ENCODE measurements around the gene MTIF3. TPM values are rescaled to one million over a fixed set of nuclear protein-coding genes. Genes with fewer than 3 reads are reported as not detected.

The MTIF3 gene
- total and polyA plus RNA-seq, 2 donors (not counting 1 experiment from before 2014, with no cell fraction given), result 86.8 to 171 TPM

DNA sequence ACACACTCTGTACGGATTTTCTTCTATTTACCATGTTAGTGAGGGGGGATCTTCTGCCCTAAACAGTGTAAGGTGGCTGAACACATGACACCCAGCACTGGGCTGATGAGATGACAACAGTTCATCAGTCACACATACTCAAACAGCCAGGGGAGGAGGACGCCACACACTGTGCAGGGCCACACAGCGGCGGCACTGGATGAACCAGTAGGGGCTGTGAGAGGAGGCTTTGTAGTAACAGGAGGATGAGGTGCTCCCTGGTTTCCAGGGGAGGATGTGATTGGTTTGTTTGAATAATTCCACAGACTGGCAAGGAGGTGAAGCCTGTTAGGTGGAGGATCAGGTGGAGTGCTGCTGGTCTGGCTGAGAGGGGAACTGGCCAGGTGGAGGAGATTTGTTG lies 42.3 kb downstream of the MTIF3 start:
- CTCF ChIA-PET, result no interaction called here
- intact Hi-C loops (cut with micrococcal nuclease), result no loop called here
- WGBS (ENCODE audit: insufficient coverage), result no CpG with 5 or more reads among the region's 4 CpGs
- Mint-ChIP-seq H3K9me3 (ENCODE audit: insufficient read depth) (peaks cover 3% of the 10 kb centered on the region), H3K4me1 (peaks cover 4% of the 10 kb centered on the region), H3K27ac (no peak overlapping the region), H3K27me3 (peaks cover 39% of the 10 kb centered on the region), H3K4me3 (no peak overlapping the region)
- H2AFZ ChIP-seq (ENCODE audit: insufficient read depth, low read depth, low read length, poor library complexity, severe bottlenecking), result no peak overlapping the region
- POLR2A ChIA-PET, result no interaction called here
- H3K27ac ChIP-seq (ENCODE audit: low read length in 2 of 2), result no peak overlapping the region
- H3K4me3 ChIP-seq (ENCODE audit: control extremely low read depth in 1 of 5, extremely low read depth in 1 of 5, insufficient read depth in 1 of 5, low read depth in 2 of 5, low read length in 4 of 5), result no peak overlapping the region
- DNase-seq (no peak), ATAC-seq (ENCODE audit: low read depth) (no peak)
- peaks cover 0 to 3% (median 1%) of the 10 kb centered on the region in 4 experiments for H3K27me3 ChIP-seq (replicated peaks in 1 of 4; ENCODE audit: control extremely low read depth in 1 of 4, control insufficient read depth in 3 of 4, insufficient read depth in 4 of 4, low read length in 3 of 4)
- TF ChIP-seq, protein P1, sequence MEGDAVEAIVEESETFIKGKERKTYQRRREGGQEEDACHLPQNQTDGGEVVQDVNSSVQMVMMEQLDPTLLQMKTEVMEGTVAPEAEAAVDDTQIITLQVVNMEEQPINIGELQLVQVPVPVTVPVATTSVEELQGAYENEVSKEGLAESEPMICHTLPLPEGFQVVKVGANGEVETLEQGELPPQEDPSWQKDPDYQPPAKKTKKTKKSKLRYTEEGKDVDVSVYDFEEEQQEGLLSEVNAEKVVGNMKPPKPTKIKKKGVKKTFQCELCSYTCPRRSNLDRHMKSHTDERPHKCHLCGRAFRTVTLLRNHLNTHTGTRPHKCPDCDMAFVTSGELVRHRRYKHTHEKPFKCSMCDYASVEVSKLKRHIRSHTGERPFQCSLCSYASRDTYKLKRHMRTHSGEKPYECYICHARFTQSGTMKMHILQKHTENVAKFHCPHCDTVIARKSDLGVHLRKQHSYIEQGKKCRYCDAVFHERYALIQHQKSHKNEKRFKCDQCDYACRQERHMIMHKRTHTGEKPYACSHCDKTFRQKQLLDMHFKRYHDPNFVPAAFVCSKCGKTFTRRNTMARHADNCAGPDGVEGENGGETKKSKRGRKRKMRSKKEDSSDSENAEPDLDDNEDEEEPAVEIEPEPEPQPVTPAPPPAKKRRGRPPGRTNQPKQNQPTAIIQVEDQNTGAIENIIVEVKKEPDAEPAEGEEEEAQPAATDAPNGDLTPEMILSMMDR (IDR thresholded peaks at IDR 0.05), result no peak
- TF ChIP-seq EZH2 (IDR thresholded peaks at IDR 0.05; ENCODE audit: borderline replicate concordance, insufficient read depth, low read depth, low read length, poor library complexity, severe bottlenecking), result no peak
- H3K79me2 ChIP-seq (ENCODE audit: control insufficient read depth, insufficient read depth, low read length), result no peaks in the 10 kb centered on the region
- no peaks in the 10 kb centered on the region for H4K20me1 ChIP-seq (ENCODE audit: control insufficient read depth, insufficient read depth, low read length, poor library complexity, severe bottlenecking)
- H3K9me3 ChIP-seq (ENCODE audit: control extremely low read depth in 1 of 3, control insufficient read depth in 2 of 3, insufficient read depth in 1 of 3, low read length in 2 of 3), result peaks cover 0 to 3% (median 0%) of the 10 kb centered on the region in 3 donors
- H3K4me2 ChIP-seq (replicated peaks; ENCODE audit: low read depth, low read length, poor library complexity, severe bottlenecking), result no peak overlapping the region
- peaks cover 4 to 6% of the 10 kb centered on the region in 2 donors for H3K4me1 ChIP-seq (ENCODE audit: control insufficient read depth in 2 of 2, insufficient read depth in 2 of 2, low read length in 2 of 2)
- no peak overlapping the region for H3K9ac ChIP-seq (ENCODE audit: low read length)
- H3K36me3 ChIP-seq (replicated peaks in 1 of 2; ENCODE audit: control extremely low read depth in 1 of 2, control insufficient read depth in 1 of 2, extremely low read depth in 1 of 2, insufficient read depth in 2 of 2, low read length in 1 of 2), result no peaks in the 10 kb centered on the region

DNA sequence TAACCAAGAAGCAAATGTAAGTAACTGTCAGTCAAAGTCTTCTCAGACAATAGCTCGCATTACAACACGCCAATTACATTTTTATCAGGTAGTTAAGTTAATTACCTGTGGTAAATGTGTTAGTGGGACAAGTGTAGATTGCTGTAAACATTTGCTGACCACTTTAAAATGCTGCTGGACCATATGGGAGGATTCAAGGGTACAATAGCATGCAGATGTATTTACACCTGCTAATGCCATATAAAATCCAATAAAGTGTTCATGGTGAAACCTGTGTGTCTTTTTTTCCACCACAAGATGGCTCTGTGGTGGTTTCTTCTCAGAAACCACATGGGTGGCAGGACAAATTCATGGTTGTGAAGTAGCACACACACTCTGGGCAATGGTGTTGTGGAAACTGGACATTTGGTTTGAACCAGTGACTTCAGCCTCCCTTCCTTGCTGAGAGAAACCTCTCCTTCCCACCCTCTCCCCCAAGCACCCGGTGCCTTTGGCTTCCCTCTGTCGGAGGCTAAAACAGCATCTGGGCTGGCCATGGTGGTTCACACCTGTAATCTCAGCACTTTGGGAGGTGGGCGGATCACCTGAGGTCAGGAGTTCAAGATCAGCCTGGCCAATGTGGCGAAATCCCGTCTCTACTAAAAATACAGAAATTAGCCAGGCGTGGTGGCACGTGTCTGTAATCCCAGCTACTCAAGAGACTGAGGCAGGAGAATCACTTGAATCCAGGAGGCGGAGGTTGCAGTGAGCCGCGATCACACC lies 44.0 kb downstream of the MTIF3 start:
- H3K27me3 Mint-ChIP-seq, result peaks cover 33% of the 10 kb centered on the region
- no peaks in the 10 kb centered on the region for H3K79me2 ChIP-seq (ENCODE audit: control insufficient read depth, insufficient read depth, low read length)
- H3K27ac Mint-ChIP-seq, result no peak overlapping the region
- H3K4me3 Mint-ChIP-seq, result no peak overlapping the region
- H3K27me3 ChIP-seq (replicated peaks in 1 of 4; ENCODE audit: control extremely low read depth in 1 of 4, control insufficient read depth in 3 of 4, insufficient read depth in 4 of 4, low read length in 3 of 4), result peaks cover 0 to 3% (median 0%) of the 10 kb centered on the region in 4 experiments
- H2AFZ ChIP-seq (ENCODE audit: insufficient read depth, low read depth, low read length, poor library complexity, severe bottlenecking), result no peak overlapping the region
- no peaks in the 10 kb centered on the region for H3K9me3 ChIP-seq (ENCODE audit: control extremely low read depth in 1 of 3, control insufficient read depth in 2 of 3, insufficient read depth in 1 of 3, low read length in 2 of 3)
- 83% methylated on average over 8 of the region's 12 CpGs for WGBS (ENCODE audit: insufficient coverage)
- intact Hi-C loops (cut with micrococcal nuclease), result loop anchor here (1.0 to 2.0 kb wide), 6 partner anchors 20 to 420 kb away; partner anchors contain the start of gene MTIF3
- H3K9ac ChIP-seq (ENCODE audit: low read length), result no peak overlapping the region
- H3K4me3 ChIP-seq (ENCODE audit: control extremely low read depth in 1 of 5, extremely low read depth in 1 of 5, insufficient read depth in 1 of 5, low read depth in 2 of 5, low read length in 4 of 5), result no peak overlapping the region
- ChIA-PET CTCF (interaction anchor here (0.6 to 8.0 kb wide), 15 partner anchors 16 to 583 kb away, joined by 3 to 119 read pairs (median 4); partner anchors contain the start of genes GTF3A and POLR1D), POLR2A (interaction anchor here (0.6 kb wide), 1 partner anchor 148 kb away, joined by 3 read pairs; no protein-coding TSS in a partner anchor)
- ATAC-seq (ENCODE audit: low read depth) (peak; percentile 57), DNase-seq (peak; percentile 69)
- no peak overlapping the region for H3K4me2 ChIP-seq (replicated peaks; ENCODE audit: low read depth, low read length, poor library complexity, severe bottlenecking)
- TF ChIP-seq, protein P1 (IDR thresholded peaks at IDR 0.05), result peak; percentile 68
- no peak for TF ChIP-seq EZH2 (IDR thresholded peaks at IDR 0.05; ENCODE audit: borderline replicate concordance, insufficient read depth, low read depth, low read length, poor library complexity, severe bottlenecking)
- peaks cover 7% of the 10 kb centered on the region in 2 donors for H3K4me1 ChIP-seq (ENCODE audit: control insufficient read depth in 2 of 2, insufficient read depth in 2 of 2, low read length in 2 of 2)
- H4K20me1 ChIP-seq (ENCODE audit: control insufficient read depth, insufficient read depth, low read length, poor library complexity, severe bottlenecking), result no peaks in the 10 kb centered on the region
- H3K4me1 Mint-ChIP-seq, result peaks cover 7% of the 10 kb centered on the region
- no peak overlapping the region for H3K27ac ChIP-seq (ENCODE audit: low read length in 2 of 2)
- no peaks in the 10 kb centered on the region for H3K36me3 ChIP-seq (replicated peaks in 1 of 2; ENCODE audit: control extremely low read depth in 1 of 2, control insufficient read depth in 1 of 2, extremely low read depth in 1 of 2, insufficient read depth in 2 of 2, low read length in 1 of 2)
- H3K9me3 Mint-ChIP-seq (ENCODE audit: insufficient read depth), result peaks cover 3% of the 10 kb centered on the region
